A549 (cell line): Measurements from ENCODE around the gene BICDL1. TPM values are rescaled to one million over a fixed set of nuclear protein-coding genes. Genes with fewer than 3 reads are reported as not detected.

Experiments
- ATAC-seq, 2 experiments: fragments of 200-7000 bp in 1 of 2; fragments of >200 bp in 1 of 2; cut with Nextera tagmentation in 1 of 2; cut with Tn5 transposase in 1 of 2; 3 replicates each; pipeline versions ENCODE4 v1.8.0 to v1.9.1; 2018 to 2020; ENCODE audit warnings: mild to moderate bottlenecking in 1 of 2, moderate library complexity in 1 of 2
- CTCF ChIA-PET: fragments of 300-600 bp; sonication (Branson Sonifier 250); formaldehyde crosslinking; extraction: SDS; loops from one replicate; lab custom pipeline; 2021; ENCODE audit warnings: antibody characterized with exemption, inconsistent platforms; lab: Yijun Ruan, JAX
- POLR2A ChIA-PET: fragments of 350-600 bp; formaldehyde crosslinking; extraction: SDS; loops from one replicate; lab custom pipeline; 2021; ENCODE audit warnings: antibody characterized with exemption, inconsistent platforms; lab: Yijun Ruan, JAX
- DNase-seq, 2 experiments: peaks; one replicate each; pipeline versions ENCODE4 v3.0.0 to v3.0.0-alpha.2; 2011 to 2016; ENCODE audit warnings: low read depth in 1 of 2, low spot score in 1 of 2
- FAIRE-seq: peaks from 2 replicates; lab custom pipeline; 2011; peaks lifted over from hg19 to GRCh38; lab: Jason Lieb, UNC
- H3K27ac ChIP-seq, 2 experiments: fragments of >200 bp; sonication (Bioruptor Twin); formaldehyde crosslinking; 3 replicates each; pipeline ENCODE4 v1.5.1; 2016 to 2017
- H3K4me1 ChIP-seq: fragments of >200 bp; sonication (Bioruptor Twin); formaldehyde crosslinking; 3 replicates; pipeline ENCODE4 v1.6.1; 2016
- H3K4me2 ChIP-seq: fragments of >200 bp; sonication (Bioruptor Twin); formaldehyde crosslinking; 3 replicates; pipeline ENCODE4 v1.6.1; 2016
- H3K4me3 ChIP-seq: fragments of >200 bp; sonication (Bioruptor Twin); formaldehyde crosslinking; 3 replicates; pipeline ENCODE4 v1.5.1; 2016
- H3K9me3 ChIP-seq: fragments of >200 bp; sonication (Bioruptor Twin); formaldehyde crosslinking; 3 replicates; pipeline ENCODE4 v1.6.1; 2016
- EHMT2 ChIP-seq: fragments of 200-600 bp; sonication (generic); IDR thresholded peaks from 2 replicates; pipeline ENCODE4 v1.6.1; 2016; ENCODE audit warnings: antibody characterized with exemption, low read depth, mild to moderate bottlenecking, moderate library complexity
- EP300 ChIP-seq, 2 experiments: fragments of >200 bp; sonication (Bioruptor Twin); formaldehyde crosslinking; IDR thresholded peaks; 2 replicates in 1 of 2; 3 replicates in 1 of 2; pipeline ENCODE4 v1.6.1; 2016 to 2017
- ESRRA ChIP-seq: fragments of 150-350 bp; IDR thresholded peaks from 2 replicates; pipeline ENCODE4 v1.6.1; 2014; ENCODE audit warnings: mild to moderate bottlenecking, low read length, borderline replicate concordance
- FOSB ChIP-seq: fragments of 250-450 bp; sonication (Bioruptor Pico); IDR thresholded peaks from 2 replicates; pipeline ENCODE4 v1.5.0; 2020; ENCODE audit warnings: mild to moderate bottlenecking, moderate library complexity
- GATA3 ChIP-seq: IDR thresholded peaks from 2 replicates; pipeline ENCODE4 v1.6.1; 2012; ENCODE audit warnings: borderline replicate concordance
- HOXB5 ChIP-seq: fragments of 250-450 bp; sonication (Bioruptor Pico); IDR thresholded peaks from 2 replicates; pipeline ENCODE4 v1.5.0; 2020; ENCODE audit warnings: mild to moderate bottlenecking, moderate library complexity
- KDM1A ChIP-seq: fragments of 200-600 bp; sonication (generic); IDR thresholded peaks from 2 replicates; pipeline ENCODE4 v1.6.1; 2016; ENCODE audit warnings: low read depth, mild to moderate bottlenecking
- MAZ ChIP-seq: fragments of 150-350 bp; IDR thresholded peaks from 2 replicates; pipeline ENCODE4 v1.6.1; 2014; ENCODE audit warnings: antibody characterized with exemption, low read depth, low read length, borderline replicate concordance
- NFE2L2 ChIP-seq: fragments of 150-350 bp; conservative IDR thresholded peaks from 2 replicates; pipeline ENCODE4 v1.6.1; 2014; ENCODE audit warnings: low read length
- NPAS2 ChIP-seq: fragments of 250-450 bp; sonication (Bioruptor Pico); IDR thresholded peaks from 2 replicates; pipeline ENCODE4 v1.8.0; 2022; ENCODE audit warnings: mild to moderate bottlenecking, moderate library complexity, borderline replicate concordance
- POLR2AphosphoS2 ChIP-seq: conservative IDR thresholded peaks from 2 replicates; pipeline ENCODE4 v1.6.1; 2012; ENCODE audit warnings: low read length, improper control_type of control experiment, inconsistent platforms
- RARB ChIP-seq: fragments of 250-450 bp; sonication (Bioruptor Pico); IDR thresholded peaks from 2 replicates; pipeline ENCODE4 v1.8.0; 2021; ENCODE audit warnings: mild to moderate bottlenecking, moderate library complexity
- RCOR1 ChIP-seq: fragments of 150-350 bp; IDR thresholded peaks from 2 replicates; pipeline ENCODE4 v1.6.1; 2014; ENCODE audit warnings: antibody characterized with exemption, low read length, low read depth
- RFX5 ChIP-seq: fragments of 450-650 bp; IDR thresholded peaks from 2 replicates; pipeline ENCODE4 v1.7.1; 2014; ENCODE audit warnings: antibody characterized with exemption, mild to moderate bottlenecking, moderate library complexity
- SREBF2 ChIP-seq: fragments of 450-650 bp; IDR thresholded peaks from 2 replicates; pipeline ENCODE4 v1.6.1; 2014; ENCODE audit warnings: mild to moderate bottlenecking, moderate library complexity
- TFCP2L1 ChIP-seq: fragments of 250-450 bp; sonication (Bioruptor Pico); IDR thresholded peaks from 2 replicates; pipeline ENCODE4 v1.5.0; 2021; ENCODE audit warnings: mild to moderate bottlenecking
- ZNF302 ChIP-seq: fragments of 250-450 bp; sonication (Bioruptor Pico); IDR thresholded peaks from 2 replicates; pipeline ENCODE4 v1.9.0; 2021; ENCODE audit warnings: inconsistent platforms, mild to moderate bottlenecking, moderate library complexity
- WGBS: methylation state at CpG from one replicate; pipeline ENCODE4 v1.1.6; 2017; ENCODE audit errors: missing lambda C conversion rate; 5-methylcytosine and 5-hydroxymethylcytosine counted together
- polyA plus RNA-seq, 4 experiments: library from polyadenylated mRNA; depleted of rRNA in 3 of 4; stranded (reverse); fragments of >200 nt; fragmentation: RNase III in 1 of 4; extraction: RNeasy Plus Mini Kit Qiagen cat#74134 plus additional on column Dnase treatment in 1 of 4; gene quantifications; 2 replicates in 3 of 4; 3 replicates in 1 of 4; pipeline ENCODE4 v1.2.3, GENCODE V29; 2011 to 2017
- small RNA-seq, 6 experiments: library from RNA; depleted of rRNA; stranded (forward); fragments of <200 nt; gene quantifications; one replicate each; pipeline ENCODE3, GENCODE V24; 2012
- TF ChIP-seq, protein P1 (sequence below): fragments of >200 bp; sonication (Bioruptor Twin); formaldehyde crosslinking; IDR thresholded peaks from 2 replicates; pipeline ENCODE4 v1.6.1; 2016
- TF ChIP-seq, protein P2 (sequence below): fragments of 250-450 bp; sonication (Bioruptor Pico); IDR thresholded peaks from 2 replicates; pipeline ENCODE4 v1.5.0; 2021; ENCODE audit warnings: mild to moderate bottlenecking, moderate library complexity, borderline replicate concordance
- TF ChIP-seq, protein P3 (sequence below): IDR thresholded peaks from 2 replicates; pipeline ENCODE4 v1.6.1; 2012
- TF ChIP-seq, protein P4 (sequence below): fragments of >200 bp; sonication (Bioruptor Twin); formaldehyde crosslinking; IDR thresholded peaks from 3 replicates; pipeline ENCODE4 v1.6.1; 2016

The BICDL1 gene
- polyA plus RNA-seq, 2 of the 4 experiments (the other 2 are of a cell fraction), result 3.8 to 4.5 TPM

DNA sequence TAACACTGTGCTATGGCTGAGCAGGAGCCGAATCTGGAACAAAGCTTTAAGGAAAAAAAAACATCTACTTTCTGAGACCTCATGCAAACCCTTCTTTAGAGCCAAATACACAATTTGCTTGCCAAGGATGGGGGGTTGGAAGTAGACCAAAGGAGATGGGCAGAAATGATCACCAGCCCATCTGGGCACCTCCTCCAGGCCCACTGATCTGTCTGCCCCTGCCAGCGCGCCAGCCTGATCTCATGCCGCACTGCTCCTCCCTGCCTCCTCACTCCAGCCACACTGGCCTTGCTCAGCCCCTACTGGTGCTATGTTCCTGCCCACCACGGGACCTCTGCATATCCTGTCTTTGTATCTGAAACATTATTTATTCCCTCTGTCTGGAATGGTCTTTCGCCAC is 152.3 kb downstream of the BICDL1 start:
- H3K4me1 ChIP-seq, result no peaks in the 10 kb centered on the region
- no peak for ATAC-seq
- H3K27ac ChIP-seq, result no peak overlapping the region
- TF ChIP-seq ZNF302, result no peak
- no peak for TF ChIP-seq TFCP2L1 (CRISPR knock-in tag)
- TF ChIP-seq RCOR1, result no peak
- TF ChIP-seq HOXB5 (CRISPR knock-in tag), result no peak
- no peak for TF ChIP-seq KDM1A
- TF ChIP-seq, protein P1, sequence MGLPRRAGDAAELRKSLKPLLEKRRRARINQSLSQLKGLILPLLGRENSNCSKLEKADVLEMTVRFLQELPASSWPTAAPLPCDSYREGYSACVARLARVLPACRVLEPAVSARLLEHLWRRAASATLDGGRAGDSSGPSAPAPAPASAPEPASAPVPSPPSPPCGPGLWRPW, result no peak
- TF ChIP-seq NFE2L2, result no peak
- TF ChIP-seq FOSB (CRISPR knock-in tag), result no peak
- TF ChIP-seq RFX5, result no peak
- TF ChIP-seq SREBF2, result no peak
- TF ChIP-seq MAZ, result no peak
- TF ChIP-seq ESRRA, result no peak
- TF ChIP-seq NPAS2 (CRISPR knock-in tag), result no peak
- TF ChIP-seq POLR2AphosphoS2, result no peak
- no peak for TF ChIP-seq RARB
- TF ChIP-seq, protein P2, sequence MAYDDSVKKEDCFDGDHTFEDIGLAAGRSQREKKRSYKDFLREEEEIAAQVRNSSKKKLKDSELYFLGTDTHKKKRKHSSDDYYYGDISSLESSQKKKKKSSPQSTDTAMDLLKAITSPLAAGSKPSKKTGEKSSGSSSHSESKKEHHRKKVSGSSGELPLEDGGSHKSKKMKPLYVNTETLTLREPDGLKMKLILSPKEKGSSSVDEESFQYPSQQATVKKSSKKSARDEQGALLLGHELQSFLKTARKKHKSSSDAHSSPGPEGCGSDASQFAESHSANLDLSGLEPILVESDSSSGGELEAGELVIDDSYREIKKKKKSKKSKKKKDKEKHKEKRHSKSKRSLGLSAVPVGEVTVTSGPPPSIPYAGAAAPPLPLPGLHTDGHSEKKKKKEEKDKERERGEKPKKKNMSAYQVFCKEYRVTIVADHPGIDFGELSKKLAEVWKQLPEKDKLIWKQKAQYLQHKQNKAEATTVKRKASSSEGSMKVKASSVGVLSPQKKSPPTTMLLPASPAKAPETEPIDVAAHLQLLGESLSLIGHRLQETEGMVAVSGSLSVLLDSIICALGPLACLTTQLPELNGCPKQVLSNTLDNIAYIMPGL (CRISPR knock-in tag), result no peak
- no peak for TF ChIP-seq GATA3
- TF ChIP-seq EP300 (IDR thresholded peaks at IDR 0.05), result no peak
- TF ChIP-seq, all 56 proteins: peak for 0
- 90% methylated on average over 6 of the region's 6 CpGs for WGBS
- DNase-seq (no peak), FAIRE-seq (no peak)
- POLR2A ChIA-PET, result no interaction called here
- no peak overlapping the region for H3K4me3 ChIP-seq
- CTCF ChIA-PET, result interaction anchor here (0.6 kb wide), 1 partner anchor 125 kb away, joined by 3 read pairs; no protein-coding TSS in a partner anchor
- no peak overlapping the region for H3K4me2 ChIP-seq
- H3K9me3 ChIP-seq, result no peaks in the 10 kb centered on the region

DNA sequence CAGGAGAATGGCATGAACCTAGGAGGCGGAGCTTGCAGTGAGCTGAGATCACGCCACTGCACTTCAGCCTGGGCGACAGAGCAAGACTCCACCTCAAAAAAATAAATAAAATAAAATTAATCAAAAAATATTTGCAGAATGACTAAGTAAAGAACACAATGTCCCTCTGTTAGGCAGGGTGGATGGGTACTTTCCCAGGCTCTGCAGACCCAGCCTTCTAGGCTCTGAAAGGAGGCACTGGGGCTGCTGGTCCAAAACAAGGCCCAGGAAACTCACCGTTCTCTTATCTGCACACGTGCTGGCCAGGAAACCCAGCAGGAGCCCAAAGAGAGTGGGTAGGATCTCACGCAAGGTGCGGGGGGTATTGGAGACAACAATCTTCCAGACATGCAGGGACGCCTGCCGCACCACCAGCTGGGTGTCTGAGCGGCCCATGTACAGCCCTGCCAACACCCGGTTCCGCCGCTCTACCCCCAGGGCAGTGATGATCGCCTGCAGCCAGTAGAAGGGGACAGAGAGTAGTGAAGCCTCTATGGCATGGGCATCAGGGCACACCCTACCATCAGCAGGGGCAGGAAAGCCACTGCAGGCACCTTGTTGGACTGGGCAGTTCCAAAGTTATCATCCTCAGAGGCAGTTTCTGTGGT is 153.3 kb downstream of the BICDL1 start:
- 93% methylated on average over 14 of the region's 14 CpGs for WGBS
- DNase-seq (no peak), FAIRE-seq (no peak), ATAC-seq (peak in 1 of 2 experiments; percentile 18; a peak in 3 of 6 replicates)
- Histone ChIP-seq H3K9me3 (no peaks in the 10 kb centered on the region), H3K4me1 (no peaks in the 10 kb centered on the region), H3K27ac (no peak overlapping the region; a peak in 1 of 6 replicates), H3K4me3 (no peak overlapping the region), H3K4me2 (no peak overlapping the region)
- CTCF ChIA-PET, result interaction anchor here (0.7 to 1.5 kb wide), 2 partner anchors 17 to 1622 kb away, joined by 3 to 4 read pairs; no protein-coding TSS in a partner anchor
- POLR2A ChIA-PET, result no interaction called here
- TF ChIP-seq MAZ (no peak), EHMT2 (no peak), POLR2AphosphoS2 (no peak)
- TF ChIP-seq, protein P3, sequence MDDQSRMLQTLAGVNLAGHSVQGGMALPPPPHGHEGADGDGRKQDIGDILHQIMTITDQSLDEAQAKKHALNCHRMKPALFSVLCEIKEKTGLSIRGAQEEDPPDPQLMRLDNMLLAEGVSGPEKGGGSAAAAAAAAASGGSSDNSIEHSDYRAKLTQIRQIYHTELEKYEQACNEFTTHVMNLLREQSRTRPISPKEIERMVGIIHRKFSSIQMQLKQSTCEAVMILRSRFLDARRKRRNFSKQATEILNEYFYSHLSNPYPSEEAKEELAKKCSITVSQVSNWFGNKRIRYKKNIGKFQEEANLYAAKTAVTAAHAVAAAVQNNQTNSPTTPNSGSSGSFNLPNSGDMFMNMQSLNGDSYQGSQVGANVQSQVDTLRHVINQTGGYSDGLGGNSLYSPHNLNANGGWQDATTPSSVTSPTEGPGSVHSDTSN, result no peak
- TF ChIP-seq, protein P4, sequence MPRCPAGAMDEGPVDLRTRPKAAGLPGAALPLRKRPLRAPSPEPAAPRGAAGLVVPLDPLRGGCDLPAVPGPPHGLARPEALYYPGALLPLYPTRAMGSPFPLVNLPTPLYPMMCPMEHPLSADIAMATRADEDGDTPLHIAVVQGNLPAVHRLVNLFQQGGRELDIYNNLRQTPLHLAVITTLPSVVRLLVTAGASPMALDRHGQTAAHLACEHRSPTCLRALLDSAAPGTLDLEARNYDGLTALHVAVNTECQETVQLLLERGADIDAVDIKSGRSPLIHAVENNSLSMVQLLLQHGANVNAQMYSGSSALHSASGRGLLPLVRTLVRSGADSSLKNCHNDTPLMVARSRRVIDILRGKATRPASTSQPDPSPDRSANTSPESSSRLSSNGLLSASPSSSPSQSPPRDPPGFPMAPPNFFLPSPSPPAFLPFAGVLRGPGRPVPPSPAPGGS, result no peak

Small RNAs within 50 kb of the gene (small RNA-seq; reads per million reads assigned to genes)
- gene AC004812.1, result 0 reads per million in 6 experiments

Other genes with a start within 250 kb of the BICDL1 start
- 23.9 and 25.4 TPM in 2 replicates for gene CIT, start 111.9 kb upstream of the BICDL1 start, polyA plus RNA-seq (2011; rRNA removed)
- gene CIT, start 111.9 kb upstream of the BICDL1 start, polyA plus RNA-seq (2017; fragmentation: RNase III; extraction: RNeasy Plus Mini Kit Qiagen cat#74134 plus additional on column Dnase treatment), result 10.1 to 12.6 TPM (median 12.5 TPM) in 3 replicates
- gene RAB35, start 127.5 kb downstream of the BICDL1 start, polyA plus RNA-seq (2011; rRNA removed), result 42.0 and 67.6 TPM in 2 replicates
- 44.0 to 49.5 TPM (median 47.8 TPM) in 3 replicates for gene RAB35, start 127.5 kb downstream of the BICDL1 start, polyA plus RNA-seq (2017; fragmentation: RNase III; extraction: RNeasy Plus Mini Kit Qiagen cat#74134 plus additional on column Dnase treatment)
- gene GCN1, start 205.5 kb downstream of the BICDL1 start, polyA plus RNA-seq (2011; rRNA removed), result 64.1 and 81.5 TPM in 2 replicates
- gene GCN1, start 205.5 kb downstream of the BICDL1 start, polyA plus RNA-seq (2017; fragmentation: RNase III; extraction: RNeasy Plus Mini Kit Qiagen cat#74134 plus additional on column Dnase treatment), result 43.2 to 50.8 TPM (median 45.8 TPM) in 3 replicates
- 5,441 and 7,182 TPM in 2 replicates for gene RPLP0, start 211.9 kb downstream of the BICDL1 start, polyA plus RNA-seq (2011; rRNA removed)
- gene RPLP0, start 211.9 kb downstream of the BICDL1 start, polyA plus RNA-seq (2017; fragmentation: RNase III; extraction: RNeasy Plus Mini Kit Qiagen cat#74134 plus additional on column Dnase treatment), result 3,449 to 3,524 TPM (median 3,456 TPM) in 3 replicates